H9 (cell line): Measurements from ENCODE around the gene DLG2. TPM values are rescaled to one million over a fixed set of nuclear protein-coding genes. Genes with fewer than 3 reads are reported as not detected.

ENCODE experiments used
- DNase-seq: peaks from one replicate; pipeline ENCODE4 v3.0.0-alpha.2; 2017
- H2AFZ ChIP-seq: one replicate; pipeline ENCODE4 v1.6.1; 2013; ENCODE audit warnings: mild to moderate bottlenecking, low read length, control low read depth, moderate library complexity
- H2AK5ac ChIP-seq: 2 replicates; pipeline ENCODE4 v1.6.1; 2013; ENCODE audit warnings: low read length, control low read depth, mixed read lengths; ENCODE audit not compliant: insufficient read length
- H2BK120ac ChIP-seq: one replicate; pipeline ENCODE4 v1.6.1; 2013; ENCODE audit warnings: low read depth, mild to moderate bottlenecking, low read length, control low read depth, inconsistent platforms; ENCODE audit not compliant: poor library complexity, severe bottlenecking
- H2BK12ac ChIP-seq: 2 replicates; pipeline ENCODE4 v1.6.1; 2013; ENCODE audit warnings: low read length, control low read depth, mixed read lengths, low read depth; ENCODE audit not compliant: insufficient read length
- H2BK15ac ChIP-seq: 2 replicates; pipeline ENCODE4 v1.6.1; 2013; ENCODE audit warnings: low read depth, low read length, control low read depth
- H2BK20ac ChIP-seq: one replicate; pipeline ENCODE4 v1.6.1; 2013; ENCODE audit warnings: low read depth, mild to moderate bottlenecking, low read length, control low read depth, inconsistent platforms; ENCODE audit not compliant: poor library complexity, severe bottlenecking
- H2BK5ac ChIP-seq: 2 replicates; pipeline ENCODE4 v1.6.1; 2013; ENCODE audit warnings: low read length, control low read depth, mixed read lengths; ENCODE audit not compliant: insufficient read length
- H3K14ac ChIP-seq: 2 replicates; pipeline ENCODE4 v1.6.1; 2013; ENCODE audit warnings: low read length, control low read depth; ENCODE audit not compliant: insufficient read depth
- H3K18ac ChIP-seq: 2 replicates; pipeline ENCODE4 v1.6.1; 2013; ENCODE audit warnings: low read depth, mild to moderate bottlenecking, mixed read lengths, low read length, control low read depth; ENCODE audit not compliant: insufficient read length
- H3K23ac ChIP-seq: 2 replicates; pipeline ENCODE4 v1.6.1; 2013; ENCODE audit warnings: low read length, control low read depth, mixed read lengths, low read depth; ENCODE audit not compliant: insufficient read length
- H3K23me2 ChIP-seq: 2 replicates; pipeline ENCODE4 v1.6.1; 2013; ENCODE audit warnings: low read depth, mild to moderate bottlenecking, mixed read lengths, low read length, control low read depth; ENCODE audit not compliant: insufficient read length, poor library complexity, severe bottlenecking
- H3K27ac ChIP-seq: 2 replicates; pipeline ENCODE4 v1.5.1; 2013; ENCODE audit warnings: low read length, control low read depth, mixed read lengths, low read depth; ENCODE audit not compliant: insufficient read length
- H3K27me3 ChIP-seq: 2 replicates; pipeline ENCODE4 v1.6.1; 2013; ENCODE audit warnings: low read length, control low read depth, inconsistent platforms; ENCODE audit not compliant: insufficient read depth
- H3K4ac ChIP-seq: 2 replicates; pipeline ENCODE4 v1.6.1; 2013; ENCODE audit warnings: low read depth, mild to moderate bottlenecking, control low read depth, inconsistent platforms, low read length, moderate library complexity
- H3K4me1 ChIP-seq: 2 replicates; pipeline ENCODE4 v1.6.1; 2013; ENCODE audit warnings: low read length, control low read depth, inconsistent platforms; ENCODE audit not compliant: insufficient read depth
- H3K4me2 ChIP-seq: 2 replicates; pipeline ENCODE4 v1.6.1; 2013; ENCODE audit warnings: low read length, control low read depth, mixed read lengths; ENCODE audit not compliant: insufficient read length, insufficient read depth
- H3K56ac ChIP-seq: 2 replicates; pipeline ENCODE4 v1.6.1; 2013; ENCODE audit warnings: low read depth, mild to moderate bottlenecking, mixed read lengths, low read length, control low read depth; ENCODE audit not compliant: insufficient read length
- H3K79me1 ChIP-seq: 2 replicates; pipeline ENCODE4 v1.6.1; 2013; ENCODE audit warnings: low read depth, mild to moderate bottlenecking, moderate library complexity, low read length, control low read depth, inconsistent platforms; ENCODE audit not compliant: insufficient read depth, poor library complexity, severe bottlenecking
- H3K79me2 ChIP-seq: 2 replicates; pipeline ENCODE4 v1.6.1; 2013; ENCODE audit warnings: low read length, control low read depth, inconsistent platforms; ENCODE audit not compliant: insufficient read depth
- H3K9ac ChIP-seq: 2 replicates; pipeline ENCODE4 v1.6.1; 2013; ENCODE audit warnings: low read length, control low read depth, mixed read lengths; ENCODE audit not compliant: insufficient read length; ENCODE audit errors: extremely low read depth
- H3K9me3 ChIP-seq: one replicate; pipeline ENCODE4 v1.6.1; 2013; ENCODE audit warnings: low read depth, low read length, inconsistent platforms; ENCODE audit not compliant: control insufficient read depth
- H3T11ph ChIP-seq: one replicate; pipeline ENCODE4 v1.6.1; 2013; ENCODE audit warnings: mild to moderate bottlenecking, low read length, control low read depth, inconsistent platforms
- H4K20me1 ChIP-seq: one replicate; pipeline ENCODE4 v1.6.1; 2013; ENCODE audit not compliant: control insufficient read depth, insufficient read length, insufficient read depth
- H4K5ac ChIP-seq: 2 replicates; pipeline ENCODE4 v1.6.1; 2013; ENCODE audit warnings: low read depth, mild to moderate bottlenecking, mixed read lengths, low read length, control low read depth; ENCODE audit not compliant: insufficient read length
- H4K8ac ChIP-seq: replicated peaks from 2 replicates; pipeline ENCODE4 v1.6.1; 2013; ENCODE audit warnings: low read length, control low read depth, mixed read lengths, low read depth; ENCODE audit not compliant: insufficient read length
- H4K91ac ChIP-seq: 2 replicates; pipeline ENCODE4 v1.6.1; 2013; ENCODE audit warnings: low read depth, mild to moderate bottlenecking, moderate library complexity, mixed read lengths, low read length, control low read depth; ENCODE audit not compliant: insufficient read length
- H3K27ac Mint-ChIP-seq, 3 experiments: 2 replicates in 2 of 3; 3 replicates in 1 of 3; pipeline ENCODE4 v1.8.0; 2020 to 2021; ENCODE audit warnings: mixed read lengths in 3 of 3, mild to moderate bottlenecking in 1 of 3, moderate library complexity in 1 of 3
- H3K27me3 Mint-ChIP-seq: 2 replicates; pipeline ENCODE4 v1.8.0; 2021; ENCODE audit warnings: low read depth, mild to moderate bottlenecking, moderate library complexity, mixed read lengths
- H3K36me3 Mint-ChIP-seq, 3 experiments: 2 replicates in 2 of 3; 3 replicates in 1 of 3; pipeline ENCODE4 v1.8.0; 2020 to 2021; ENCODE audit warnings: low read depth in 3 of 3, mixed read lengths in 3 of 3; ENCODE audit not compliant: insufficient read depth in 1 of 3
- H3K4me1 Mint-ChIP-seq, 2 experiments: 2 replicates each; pipeline ENCODE4 v1.8.0; 2020; ENCODE audit warnings: mixed read lengths in 2 of 2
- H3K4me3 Mint-ChIP-seq, 2 experiments: 2 replicates in 1 of 2; 3 replicates in 1 of 2; pipeline ENCODE4 v1.8.0; 2020 to 2021; ENCODE audit warnings: mild to moderate bottlenecking in 2 of 2, mixed read lengths in 2 of 2, moderate library complexity in 1 of 2
- H3K9me3 Mint-ChIP-seq, 2 experiments: 2 replicates in 1 of 2; 3 replicates in 1 of 2; pipeline ENCODE4 v1.8.0; 2020; ENCODE audit warnings: mild to moderate bottlenecking in 2 of 2, mixed read lengths in 2 of 2, moderate library complexity in 1 of 2
- WGBS: extraction: QIAGEN DNeasy Blood & Tissue Kit; methylation state at CpG from one replicate; pipeline ENCODE4 v1.1.7; 2013; ENCODE audit warnings: missing lambda C conversion rate, low lambda C conversion rate, mixed read lengths; ENCODE audit not compliant: insufficient read length; ENCODE audit errors: extremely low coverage; 5-methylcytosine and 5-hydroxymethylcytosine counted together
- total RNA-seq: library from RNA; stranded (reverse); gene quantifications from 2 replicates; pipeline ENCODE4 v1.2.1, GENCODE V29; 2021
- TF ChIP-seq, protein P1 (sequence below): fragments of 200-600 bp; sonication (generic); conservative IDR thresholded peaks from 3 replicates; pipeline ENCODE4 v1.8.0; 2021; ENCODE audit warnings: antibody characterized with exemption, mild to moderate bottlenecking

Gene DLG2
- total RNA-seq, 1 experiment from 2014 or later, result 8.0 TPM

DNA sequence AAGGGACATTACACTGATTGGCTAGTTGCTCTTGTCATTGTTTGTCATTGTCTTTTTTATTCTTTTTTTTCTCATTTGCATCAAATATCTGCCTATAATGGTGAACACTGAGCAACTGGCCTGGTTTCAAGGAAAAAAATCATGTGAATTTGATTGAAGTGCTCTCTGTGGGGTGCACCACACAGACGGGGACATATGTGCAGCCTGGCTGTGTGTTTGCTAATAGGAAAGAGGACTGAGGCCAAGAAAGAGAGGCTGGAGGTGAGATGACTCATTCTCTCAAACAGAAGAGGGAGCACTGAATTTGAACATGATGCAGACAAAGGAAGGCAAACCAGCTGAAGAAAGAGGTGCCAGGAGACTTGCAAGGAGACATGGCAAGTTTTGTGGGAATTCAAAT is 1656.1 kb downstream of the DLG2 start:
- Histone ChIP-seq H3K27me3 (no peaks in the 10 kb centered on the region), H2BK20ac (no peak overlapping the region), H3K27ac (no peak overlapping the region), H3K18ac (no peak overlapping the region), H2AFZ (no peak overlapping the region), H3K4me1 (no peaks in the 10 kb centered on the region), H3K56ac (no peak overlapping the region), H4K5ac (no peak overlapping the region), H3K4ac (no peak overlapping the region), H3K79me2 (no peaks in the 10 kb centered on the region), H3K23me2 (no peaks in the 10 kb centered on the region), H4K20me1 (no peaks in the 10 kb centered on the region), H3K9me3 (no peaks in the 10 kb centered on the region), H3K23ac (no peak overlapping the region), H2BK120ac (no peak overlapping the region), H3K14ac (no peak overlapping the region), H2AK5ac (no peak overlapping the region), H2BK5ac (no peak overlapping the region), H3K9ac (no peak overlapping the region), H2BK15ac (no peak overlapping the region), H4K91ac (no peak overlapping the region), H2BK12ac (no peak overlapping the region), H4K8ac (no peak overlapping the region), H3T11ph (no peak overlapping the region), H3K79me1 (no peaks in the 10 kb centered on the region), H3K4me2 (no peak overlapping the region)
- Mint-ChIP-seq H3K27me3 (no peaks in the 10 kb centered on the region), H3K9me3 (no peaks in the 10 kb centered on the region), H3K4me1 (peaks cover 4 to 5% of the 10 kb centered on the region in 2 experiments; a peak in 3 of 4 replicates), H3K36me3 (no peaks in the 10 kb centered on the region), H3K27ac (no peak overlapping the region; a peak in 1 of 7 replicates), H3K4me3 (no peak overlapping the region)
- no CpG with 5 or more reads among the region's 1 CpG for WGBS
- DNase-seq, result no peak
- TF ChIP-seq, protein P1, sequence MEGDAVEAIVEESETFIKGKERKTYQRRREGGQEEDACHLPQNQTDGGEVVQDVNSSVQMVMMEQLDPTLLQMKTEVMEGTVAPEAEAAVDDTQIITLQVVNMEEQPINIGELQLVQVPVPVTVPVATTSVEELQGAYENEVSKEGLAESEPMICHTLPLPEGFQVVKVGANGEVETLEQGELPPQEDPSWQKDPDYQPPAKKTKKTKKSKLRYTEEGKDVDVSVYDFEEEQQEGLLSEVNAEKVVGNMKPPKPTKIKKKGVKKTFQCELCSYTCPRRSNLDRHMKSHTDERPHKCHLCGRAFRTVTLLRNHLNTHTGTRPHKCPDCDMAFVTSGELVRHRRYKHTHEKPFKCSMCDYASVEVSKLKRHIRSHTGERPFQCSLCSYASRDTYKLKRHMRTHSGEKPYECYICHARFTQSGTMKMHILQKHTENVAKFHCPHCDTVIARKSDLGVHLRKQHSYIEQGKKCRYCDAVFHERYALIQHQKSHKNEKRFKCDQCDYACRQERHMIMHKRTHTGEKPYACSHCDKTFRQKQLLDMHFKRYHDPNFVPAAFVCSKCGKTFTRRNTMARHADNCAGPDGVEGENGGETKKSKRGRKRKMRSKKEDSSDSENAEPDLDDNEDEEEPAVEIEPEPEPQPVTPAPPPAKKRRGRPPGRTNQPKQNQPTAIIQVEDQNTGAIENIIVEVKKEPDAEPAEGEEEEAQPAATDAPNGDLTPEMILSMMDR, result no peak
